GM19397 (cell line): Measurements from ENCODE around the gene MNS1.
"Not testable (repeated sequence)": the region's sequence is repeated elsewhere in the genome, so short reads cannot be mapped to it uniquely, and the experiment has no call there.

Experiments used
- ATAC-seq: cut with Tn5 transposase; IDR thresholded peaks from one replicate; pipeline ENCODE4 v1.9.1; 2021; ENCODE audit warnings: mild to moderate bottlenecking, moderate library complexity; ENCODE audit not compliant: unreplicated experiment

MNS1 gene

DNA sequence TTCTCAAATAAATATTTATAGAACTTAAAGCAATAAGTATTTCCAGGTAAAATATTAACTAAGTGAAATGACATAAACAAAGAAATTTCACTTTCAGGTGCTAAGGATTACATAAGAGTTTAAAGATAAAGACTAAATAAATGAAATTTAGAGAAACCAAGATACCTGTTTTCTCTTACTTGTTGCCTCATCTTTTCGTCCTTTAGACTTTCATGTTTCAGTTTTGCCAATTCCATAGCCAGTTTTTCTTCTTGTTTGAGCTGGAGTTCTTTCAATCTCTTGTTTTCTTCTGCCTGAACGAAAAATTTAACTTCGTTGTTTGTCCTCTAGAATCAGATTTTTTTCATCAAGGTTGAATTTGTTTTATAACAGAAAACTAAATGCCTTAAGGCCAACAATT, 8.7 kb downstream of the MNS1 start:
- ATAC-seq = no peak

DNA sequence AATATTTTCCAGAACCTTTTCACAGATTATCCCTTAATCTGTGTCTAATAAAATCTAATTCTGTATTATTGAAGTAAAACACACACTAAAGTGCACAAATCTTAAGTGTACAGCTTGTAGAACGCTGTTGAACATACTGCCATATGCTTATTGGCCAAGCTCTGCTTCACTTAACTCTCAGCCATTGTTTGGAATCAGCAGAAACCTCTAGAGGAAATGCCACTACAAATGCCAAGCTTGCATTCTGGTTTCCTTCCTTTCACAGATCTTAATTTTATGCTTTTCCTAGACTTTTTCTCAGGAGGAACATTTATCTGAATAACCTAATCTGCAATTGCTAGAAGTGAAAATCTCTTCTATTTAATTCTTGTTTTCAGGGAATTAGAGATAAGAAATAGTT, 10.1 kb downstream of the MNS1 start:
- no peak for ATAC-seq

DNA sequence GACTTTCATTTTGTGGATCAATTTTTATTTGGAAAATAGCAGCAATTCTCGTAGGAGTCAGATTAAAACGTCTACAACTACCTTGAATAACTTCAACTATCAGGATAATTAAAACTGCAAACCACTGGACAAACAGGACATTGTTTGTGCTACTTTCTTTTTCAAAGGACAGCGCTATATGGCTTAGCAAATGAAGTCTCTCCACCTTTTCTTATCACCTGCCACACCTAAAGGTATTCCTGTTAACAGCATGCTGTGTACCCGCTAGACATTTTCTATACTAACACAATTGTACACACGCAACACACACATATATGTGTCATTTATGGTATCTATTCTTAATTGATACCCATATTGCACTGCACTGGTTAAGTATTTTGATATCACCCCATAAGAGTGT, 19.2 kb downstream of the MNS1 start:
- ATAC-seq = no peak

DNA sequence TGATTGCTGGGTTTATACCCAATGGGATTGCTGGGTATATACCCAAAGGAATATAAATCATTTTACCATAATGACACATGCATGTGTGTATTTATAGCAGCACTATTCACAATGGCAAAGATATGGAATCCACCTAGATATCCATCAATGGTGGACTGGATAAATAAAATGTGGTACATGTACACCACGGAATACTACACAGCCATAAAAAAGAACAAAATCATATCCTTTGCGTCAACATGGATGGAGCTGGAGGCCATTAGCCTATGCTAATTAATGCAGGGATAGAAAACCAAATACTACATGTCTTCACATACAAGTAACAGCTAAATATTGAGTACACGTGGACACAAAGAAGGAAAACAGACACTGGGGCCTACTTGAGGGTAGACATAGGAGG, 22.6 kb downstream of the MNS1 start:
- no peak for ATAC-seq

DNA sequence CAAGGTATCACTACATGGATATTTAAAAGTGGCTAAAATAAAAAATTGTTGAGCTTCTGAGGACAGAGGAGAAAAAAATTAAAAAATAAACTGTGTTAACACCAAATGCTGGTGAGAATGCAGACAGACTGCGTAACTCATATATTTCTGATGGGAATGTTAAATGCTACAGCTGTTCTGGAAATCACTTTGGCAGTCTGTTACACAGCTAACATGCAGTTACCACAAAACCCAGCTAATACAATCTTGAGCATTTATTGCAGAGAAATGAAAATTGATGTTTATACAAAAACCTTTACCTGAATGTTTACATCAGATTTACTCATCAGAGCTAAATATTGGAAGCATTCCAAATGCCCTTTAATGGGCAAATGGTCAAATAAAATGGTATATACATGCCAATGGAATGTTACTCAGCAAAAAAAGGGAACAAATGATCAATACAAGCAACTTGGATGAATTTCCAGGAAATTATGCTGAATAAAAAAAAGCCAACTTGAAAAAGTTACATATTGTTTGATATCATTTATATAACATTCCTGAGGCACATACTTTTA, 24.6 kb downstream of the MNS1 start:
- no peak for ATAC-seq

DNA sequence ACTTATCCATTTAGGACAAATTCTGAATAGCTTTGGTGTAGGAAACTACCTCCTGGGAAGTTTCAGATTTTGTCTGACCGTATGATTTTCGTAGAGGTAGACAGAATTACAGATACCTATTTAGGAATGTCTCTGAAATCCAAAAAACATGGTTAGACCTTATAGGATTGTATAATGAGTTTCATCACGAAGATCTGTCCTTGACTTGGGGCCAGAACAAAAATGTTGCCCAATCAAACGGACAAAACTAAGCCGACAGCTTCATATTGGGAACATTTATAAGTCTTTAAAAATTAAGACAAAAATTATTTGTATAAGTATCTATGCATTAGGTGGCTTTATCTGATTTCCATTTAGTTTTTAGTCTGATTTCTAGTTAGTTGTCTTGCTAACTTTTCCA, 32.6 kb downstream of the MNS1 start:
- ATAC-seq = no peak

DNA sequence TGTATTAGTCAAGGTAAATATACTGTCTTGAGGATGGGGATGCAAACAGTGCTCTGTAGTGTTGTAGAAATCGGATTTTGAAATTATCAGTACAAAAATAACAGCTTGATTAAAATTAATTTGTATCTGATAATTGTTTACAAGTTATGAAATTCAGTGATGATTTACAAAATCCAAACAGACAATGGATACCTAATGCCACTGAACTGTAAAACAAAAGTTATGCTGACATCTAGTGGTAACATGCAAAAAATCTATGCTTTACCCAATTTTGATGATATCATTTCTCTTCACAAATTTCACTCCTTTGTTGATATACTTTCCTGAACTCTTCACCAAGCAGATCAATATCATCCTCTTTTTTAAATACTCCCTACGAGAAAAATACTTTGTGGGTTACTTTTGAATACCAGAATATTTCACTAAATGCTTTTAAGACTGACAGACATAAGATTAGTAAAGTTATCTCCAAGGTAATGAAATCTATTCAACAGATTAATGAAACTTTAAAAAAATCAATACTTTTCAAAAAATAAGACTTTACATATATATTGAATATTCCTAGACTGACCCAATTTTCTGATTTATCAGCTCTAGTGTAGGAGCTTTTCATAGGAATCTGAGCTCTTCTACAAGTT, 36.0 kb downstream of the MNS1 start:
- ATAC-seq = no peak

DNA sequence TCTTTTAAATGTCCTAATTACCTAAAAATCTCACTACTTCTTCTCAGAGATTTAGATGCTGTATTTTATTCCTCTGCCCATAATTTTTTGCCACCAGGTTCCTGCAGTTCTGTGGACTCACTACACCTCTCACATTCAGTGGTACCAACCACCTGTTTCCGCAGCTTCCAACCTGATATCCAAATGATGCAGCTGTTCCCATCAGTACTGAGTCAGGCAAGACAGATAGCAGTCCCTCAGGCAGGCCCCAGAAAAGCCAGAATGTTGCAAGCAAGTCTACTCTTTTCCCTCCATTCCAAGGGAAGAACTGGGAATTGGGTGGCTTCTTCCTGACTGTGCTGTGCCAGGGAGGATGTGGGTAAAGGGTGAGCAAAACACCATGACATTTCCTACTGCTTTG, 39.0 kb downstream of the MNS1 start:
- no peak for ATAC-seq

DNA sequence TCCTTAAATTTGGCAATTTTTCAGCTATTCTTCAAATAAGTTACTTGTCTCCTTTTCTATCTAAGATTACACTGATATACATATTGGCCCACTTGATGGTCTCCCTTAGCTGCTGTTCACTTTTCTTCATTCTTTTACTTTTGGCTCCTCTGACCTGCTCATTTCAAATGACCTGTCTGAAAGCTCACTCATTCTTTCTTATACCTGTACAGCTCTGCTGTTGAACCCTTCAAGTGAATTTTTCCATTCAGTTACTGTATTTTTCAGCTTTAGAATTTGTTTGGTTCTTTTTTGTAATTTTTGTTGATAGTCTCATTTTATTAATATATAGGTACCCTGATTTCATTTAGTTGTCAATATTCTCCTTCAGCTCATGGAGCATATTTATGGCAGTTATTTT, 39.7 kb downstream of the MNS1 start:
- no peak for ATAC-seq

DNA sequence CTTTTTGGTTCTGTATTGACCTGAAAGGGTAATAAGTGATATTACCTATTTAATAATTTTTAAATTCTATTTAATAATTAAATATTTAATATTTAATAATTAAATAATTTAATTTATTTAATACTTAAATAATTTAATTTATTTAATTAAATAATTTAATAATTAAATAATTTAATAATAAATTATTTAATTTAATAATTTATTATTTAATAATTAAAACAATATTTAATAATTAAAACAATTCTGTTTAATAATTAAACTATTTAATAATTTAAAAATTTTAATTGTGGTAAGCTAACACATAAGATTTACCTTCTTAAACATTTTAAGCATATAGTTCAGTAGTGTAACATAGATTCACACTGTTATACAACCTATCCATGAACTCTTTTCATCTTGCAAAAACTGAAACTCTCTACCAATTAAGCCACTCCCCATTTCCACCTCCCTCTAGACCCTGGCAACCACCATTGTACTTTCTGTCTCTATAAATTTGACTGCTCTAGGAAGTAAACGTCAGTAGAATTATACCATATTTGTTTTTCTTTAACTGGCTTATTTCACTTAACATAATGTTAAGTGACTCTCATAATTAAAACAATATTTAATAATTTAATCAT, 51.7 kb downstream of the MNS1 start:
- ATAC-seq = not testable (repeated sequence)

DNA sequence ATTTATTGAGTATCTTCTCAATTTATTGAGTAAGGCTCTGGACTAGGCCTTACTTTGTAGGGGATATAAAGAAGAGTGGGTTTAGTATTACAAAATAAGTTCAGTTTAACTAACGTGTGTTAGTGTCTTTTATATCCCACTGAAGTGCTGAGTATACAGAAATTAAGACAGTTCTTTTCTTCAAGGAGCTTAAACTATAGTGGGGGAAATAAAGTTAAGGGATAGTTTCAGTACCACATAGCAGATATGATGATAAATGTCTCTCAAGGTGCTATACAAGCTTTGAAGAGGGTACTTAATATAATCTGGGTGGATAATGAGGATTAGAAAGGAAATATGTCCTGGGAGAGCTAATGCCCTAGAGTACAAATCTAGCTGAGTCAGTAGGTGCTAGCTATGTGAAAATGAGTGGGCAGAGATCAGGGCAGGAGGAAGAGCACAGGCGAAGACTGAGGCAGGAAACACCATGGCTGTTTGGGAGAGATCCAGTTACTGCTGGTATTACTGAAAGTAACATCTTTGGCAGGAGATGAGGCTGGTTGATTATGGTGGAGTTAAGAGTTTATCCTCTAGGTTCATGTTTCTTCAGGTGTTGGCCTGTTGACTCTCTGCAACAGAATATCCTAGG, 53.7 kb downstream of the MNS1 start:
- no peak for ATAC-seq

DNA sequence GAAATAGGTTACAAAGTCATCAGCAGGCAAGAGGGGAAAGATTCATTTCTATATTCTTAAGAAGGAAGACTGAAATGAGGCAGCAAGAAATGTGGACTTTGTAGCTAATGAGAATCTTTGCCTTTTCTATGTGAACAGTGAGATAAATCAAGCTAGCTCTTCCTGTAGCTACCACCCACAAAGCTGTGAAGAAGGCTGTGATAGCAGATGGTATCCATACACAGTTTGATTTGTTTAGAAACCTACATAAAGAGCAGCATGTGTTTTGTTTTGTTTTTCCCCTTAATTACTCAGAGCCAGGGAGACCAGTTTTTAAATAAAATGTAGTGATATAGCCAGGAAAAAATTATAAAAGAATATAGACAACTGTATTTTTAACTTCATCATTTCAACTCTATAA, 54.2 kb downstream of the MNS1 start:
- no peak for ATAC-seq

DNA sequence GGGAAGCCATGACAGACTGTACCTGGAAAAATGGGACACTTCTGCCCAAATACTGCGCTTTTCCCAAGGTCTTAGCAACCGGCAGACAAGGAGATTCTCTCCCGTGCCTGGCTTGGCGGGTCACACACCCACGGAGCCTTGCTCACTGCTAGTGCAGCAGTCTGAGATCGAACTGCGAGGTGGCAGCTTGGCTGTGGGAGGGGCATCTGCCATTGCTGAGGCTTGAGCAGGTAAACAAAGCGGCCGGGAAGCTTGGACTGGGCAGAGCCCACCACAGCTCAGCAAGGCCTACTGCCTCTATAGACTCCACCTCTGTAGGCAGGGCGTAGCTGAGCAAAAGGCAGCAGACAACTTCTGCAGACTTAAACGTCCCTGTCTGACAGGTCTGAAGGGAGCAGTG, 65.7 kb downstream of the MNS1 start:
- ATAC-seq = not testable (repeated sequence)

DNA sequence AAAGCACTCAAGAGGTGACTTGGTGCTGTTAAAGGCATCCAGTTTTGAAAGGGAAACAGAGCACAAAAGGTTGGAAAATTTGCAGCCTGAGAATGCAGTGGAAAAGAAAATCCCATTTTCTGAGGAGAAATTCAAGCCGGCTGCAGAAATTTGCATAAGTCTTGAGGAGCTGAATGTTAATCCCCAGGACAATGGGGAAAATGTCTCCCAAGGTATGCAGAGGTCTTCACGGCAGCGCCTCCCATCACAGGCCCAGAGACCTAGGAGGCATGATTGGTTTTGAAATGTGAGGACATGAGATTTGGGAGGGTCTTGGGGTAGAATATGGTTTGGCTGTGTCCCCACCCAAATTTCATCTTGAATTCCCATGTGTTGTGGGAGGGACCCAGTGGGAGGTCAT, 67.6 kb downstream of the MNS1 start:
- ATAC-seq = not testable (repeated sequence)

DNA sequence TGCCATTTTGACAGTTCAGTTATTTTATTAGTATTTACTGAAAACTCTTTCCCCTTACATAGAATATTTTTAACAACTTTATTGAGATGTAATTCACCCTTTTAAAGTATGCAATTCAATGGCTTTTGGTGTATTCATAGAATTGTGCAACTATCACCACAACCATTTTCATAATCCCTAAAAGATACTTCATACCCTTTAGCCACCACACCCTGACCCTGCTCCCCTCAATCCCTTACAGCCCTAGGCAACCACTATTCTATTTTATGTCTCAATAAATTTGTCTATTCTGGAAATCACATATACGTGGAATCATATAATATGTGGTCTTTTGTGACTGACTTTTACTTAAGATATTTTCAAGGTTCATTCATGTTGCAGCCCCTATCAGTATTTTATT, 70.0 kb downstream of the MNS1 start:
- no peak for ATAC-seq

DNA sequence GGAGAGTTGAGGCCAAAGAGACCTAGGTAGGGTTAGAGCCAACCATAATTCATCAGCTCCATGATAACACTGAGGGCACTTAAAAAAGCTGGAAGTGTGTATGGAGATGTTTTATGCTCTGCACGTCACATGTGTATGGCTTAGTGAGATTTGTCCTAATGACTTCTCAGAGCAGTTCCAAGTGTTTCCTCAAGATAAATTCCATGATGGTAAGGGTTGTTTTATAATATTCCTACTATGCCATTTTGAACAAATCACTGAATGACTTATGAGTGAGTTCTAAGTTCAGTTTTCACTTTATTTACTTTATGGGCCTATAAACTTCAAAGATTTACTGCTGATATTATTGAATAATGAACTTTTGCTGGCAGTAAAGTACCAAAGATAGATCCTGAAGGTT, 71.7 kb downstream of the MNS1 start:
- ATAC-seq = no peak

DNA sequence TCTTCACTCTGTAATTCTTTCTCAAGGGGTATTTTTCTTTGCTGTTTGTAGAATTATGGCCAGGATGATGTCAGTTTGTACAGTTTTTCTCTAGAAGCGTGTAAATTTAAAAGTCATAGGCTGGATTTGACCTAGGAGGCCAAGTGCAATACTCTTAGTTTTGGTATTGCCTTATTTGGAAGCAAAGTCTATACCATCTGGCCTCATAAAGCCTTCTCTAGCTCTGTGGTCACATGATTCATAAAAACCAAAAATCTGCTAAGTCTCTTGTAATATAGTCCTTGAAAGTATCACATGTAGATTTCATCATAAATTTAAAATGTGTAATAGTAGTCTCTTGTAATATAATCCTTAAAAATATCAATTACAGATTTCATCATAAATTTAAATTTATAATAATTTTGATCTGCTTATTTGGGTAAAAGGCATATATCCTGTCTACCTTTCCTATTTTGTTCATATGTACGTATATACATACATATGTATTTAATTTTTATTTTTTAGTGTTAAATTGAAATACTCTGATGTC, 74.1 kb downstream of the MNS1 start:
- ATAC-seq = no peak

DNA sequence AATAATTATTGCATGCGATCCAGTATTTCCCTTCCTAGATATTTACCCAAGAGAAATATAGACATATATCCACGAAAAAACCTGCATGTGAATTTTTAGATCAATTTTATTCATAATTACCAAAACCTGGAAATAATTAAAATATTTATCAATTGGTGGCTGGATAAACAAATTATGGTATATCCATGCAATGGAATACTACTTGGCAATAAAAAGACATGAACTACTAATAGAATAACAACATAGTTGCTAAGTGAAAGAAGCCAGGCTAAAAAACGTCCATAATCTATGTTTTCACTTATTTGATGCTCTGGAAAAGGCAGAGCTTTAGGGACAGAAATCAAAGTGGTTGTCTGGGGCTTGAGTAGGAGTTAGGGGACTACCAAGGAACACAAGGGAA, 79.0 kb downstream of the MNS1 start:
- ATAC-seq = no peak

DNA sequence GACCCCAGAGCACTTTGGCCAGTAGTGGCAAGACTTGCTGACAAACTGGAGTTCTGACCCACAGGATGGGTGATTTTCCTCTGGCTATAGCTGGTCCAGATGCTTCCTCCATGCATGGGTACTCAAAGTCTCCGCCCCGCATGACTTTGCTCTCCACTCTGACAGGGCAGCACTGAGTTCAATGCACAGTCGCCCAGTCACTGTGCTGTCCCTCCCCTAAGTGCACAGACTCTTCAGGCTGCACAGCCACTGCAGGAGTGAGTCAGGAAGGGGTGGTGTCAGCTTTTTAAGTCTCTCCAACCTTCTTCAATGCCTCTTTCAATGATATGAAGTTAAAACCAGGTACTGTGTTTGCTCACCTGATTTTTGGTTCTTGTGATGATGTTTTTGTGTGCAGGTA, 81.9 kb downstream of the MNS1 start:
- no peak for ATAC-seq
